ENCODE data around the gene CASP8. TPM values are rescaled to one million over a fixed set of nuclear protein-coding genes. Genes with fewer than 3 reads are reported as not detected.

CASP8 gene
- total RNA-seq, 1 experiment from 2014 or later = 32.8 TPM

- H3K27me3 Mint-ChIP-seq (ENCODE audit: insufficient read depth, unreplicated experiment) = no peaks in the 10 kb centered on the region
These were observed 69.1 kb downstream of the CASP8 start for GRCh38 chr2:201329409-201329808.

More at GRCh38 chr2:201329409-201329808, 69.1 kb downstream of the CASP8 start:
- Mint-ChIP-seq H3K9me3 (ENCODE audit: unreplicated experiment) (peaks cover 16% of the 10 kb centered on the region), H3K4me3 (ENCODE audit: unreplicated experiment) (no peak overlapping the region), H3K4me1 (ENCODE audit: insufficient read depth, unreplicated experiment) (no peaks in the 10 kb centered on the region), H3K27ac (ENCODE audit: low read depth, unreplicated experiment) (no peak overlapping the region), H3K36me3 (ENCODE audit: insufficient read depth, unreplicated experiment) (no peaks in the 10 kb centered on the region)
- no peak for DNase-seq (ENCODE audit: unreplicated experiment)
- no TSS peak for BruUV-seq (replicated peaks)
- ChIA-PET POLR2A (no interaction called here), CTCF (interaction anchor here (1.6 kb wide), 1 partner anchor 15 kb away, joined by 5 read pairs; no protein-coding TSS in a partner anchor)
- intact Hi-C loops (cut with micrococcal nuclease) = no loop called here
- TF ChIP-seq CTCF (IDR thresholded peaks at IDR 0.05; ENCODE audit: unreplicated experiment) = no peak

Other genes starting within 250 kb of the CASP8 start
- gene HYCC2, start 188.9 kb upstream of the CASP8 start, total RNA-seq (2022) = 13.7 and 13.9 TPM in 2 replicates
- gene NDUFB3, start 188.5 kb upstream of the CASP8 start, total RNA-seq (2022) = 78.0 and 94.9 TPM in 2 replicates
- gene CFLAR, start 144.4 kb upstream of the CASP8 start, total RNA-seq (2022) = 69.2 and 70.1 TPM in 2 replicates
- gene CASP10, start 77.4 kb upstream of the CASP8 start, total RNA-seq (2022) = 0.19 and 0.27 TPM in 2 replicates
- gene FLACC1, start 96.8 kb downstream of the CASP8 start, total RNA-seq (2022) = 0.74 and 1.1 TPM in 2 replicates
- gene TRAK2, start 190.9 kb downstream of the CASP8 start, total RNA-seq (2022) = 11.5 and 19.9 TPM in 2 replicates
- 22.9 and 29.8 TPM in 2 replicates for gene STRADB, start 191.2 kb downstream of the CASP8 start, total RNA-seq (2022)